Colon (tissue), 2 donors: Measurements from ENCODE around the gene CCDC33.

Source experiments
- FAIRE-seq: peaks from 2 replicates; lab custom pipeline; 2012; peaks lifted over from hg19 to GRCh38; lab: Jason Lieb, UNC
- donor health status: control.
- donor health status: control.

The CCDC33 gene

DNA sequence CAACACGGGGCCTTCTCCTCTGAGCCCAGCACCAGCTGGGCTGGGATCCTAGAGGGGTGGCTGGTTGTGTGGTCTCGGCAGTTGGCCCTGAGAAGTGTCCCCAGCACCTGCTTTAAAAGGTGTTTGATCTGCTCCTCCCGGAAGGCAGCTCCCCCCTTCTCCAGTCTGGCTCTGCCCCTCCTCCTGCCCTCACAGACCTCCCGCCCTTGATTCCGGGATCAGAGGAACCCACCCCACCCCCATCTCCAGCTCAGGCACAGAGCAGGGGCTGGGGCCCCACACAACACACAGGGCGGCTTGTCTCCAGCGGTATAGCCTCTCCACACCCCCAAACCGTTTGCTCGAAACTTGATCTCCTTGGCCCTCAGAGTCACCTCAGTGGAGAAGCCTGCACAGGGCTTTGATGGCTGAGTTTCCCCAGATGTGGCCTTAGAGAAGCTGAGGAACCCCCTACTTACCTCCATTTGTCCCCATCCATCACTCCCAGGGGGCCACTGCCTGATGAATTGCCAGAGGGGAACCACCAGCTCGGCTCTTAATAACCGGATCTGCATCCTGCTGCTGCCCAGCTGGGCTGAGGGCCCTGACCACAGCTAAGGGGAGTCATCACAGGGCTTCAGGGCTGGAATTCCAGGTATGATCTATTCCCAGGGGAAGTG is 27.1 kb upstream of the CCDC33 start:
- no peak for FAIRE-seq

DNA sequence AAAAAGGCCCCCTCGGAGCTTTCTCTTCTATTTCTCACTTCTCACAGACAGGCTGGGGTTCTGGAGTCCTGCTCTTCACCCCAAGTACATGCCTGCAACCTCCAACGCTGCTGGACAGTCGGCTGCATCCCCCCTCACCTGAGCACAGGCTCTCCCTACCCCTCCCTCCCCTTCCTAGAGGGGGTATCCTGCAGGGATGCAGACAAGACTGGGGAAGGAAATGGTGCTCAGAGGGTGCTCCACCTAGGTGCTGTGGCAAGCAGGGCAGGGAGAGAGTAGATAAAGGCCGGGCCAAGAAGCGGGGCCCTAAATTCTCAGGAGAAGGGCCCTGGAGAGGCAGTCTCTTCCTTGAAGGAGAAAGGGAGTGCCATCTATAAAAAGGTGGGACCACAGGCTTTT is 26.6 kb upstream of the CCDC33 start:
- FAIRE-seq, result no peak

DNA sequence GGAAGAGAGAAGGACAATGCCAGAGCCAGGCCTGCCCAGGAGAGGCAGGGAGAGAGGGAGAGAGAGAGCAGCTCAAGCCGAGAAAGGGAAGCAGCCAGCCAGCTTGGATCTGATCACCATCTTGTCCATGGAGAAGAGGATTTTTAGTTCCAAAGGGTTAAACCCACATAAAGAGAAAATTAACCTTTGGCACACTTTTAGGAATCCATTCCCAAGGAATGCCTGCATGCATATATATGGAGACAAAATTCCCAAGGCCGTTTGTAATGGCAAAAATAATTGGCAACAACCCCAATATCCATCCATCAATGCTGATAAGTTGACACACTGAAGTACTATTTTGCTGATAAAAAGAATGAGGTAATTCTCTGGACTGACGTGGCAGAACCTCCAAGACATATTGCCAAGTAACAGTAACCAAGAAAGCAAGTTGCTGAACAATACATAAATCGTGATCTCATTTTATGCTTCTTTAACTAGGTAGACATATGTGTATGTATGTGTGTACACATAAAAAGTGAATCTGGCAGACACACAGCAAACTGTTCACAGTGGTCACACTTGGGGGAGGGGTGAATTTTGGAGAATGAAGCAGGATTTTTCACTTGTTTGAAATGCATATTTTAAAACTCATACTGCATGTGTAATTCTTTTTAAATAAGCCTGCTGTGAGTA is 26.0 kb upstream of the CCDC33 start:
- no peak for FAIRE-seq

DNA sequence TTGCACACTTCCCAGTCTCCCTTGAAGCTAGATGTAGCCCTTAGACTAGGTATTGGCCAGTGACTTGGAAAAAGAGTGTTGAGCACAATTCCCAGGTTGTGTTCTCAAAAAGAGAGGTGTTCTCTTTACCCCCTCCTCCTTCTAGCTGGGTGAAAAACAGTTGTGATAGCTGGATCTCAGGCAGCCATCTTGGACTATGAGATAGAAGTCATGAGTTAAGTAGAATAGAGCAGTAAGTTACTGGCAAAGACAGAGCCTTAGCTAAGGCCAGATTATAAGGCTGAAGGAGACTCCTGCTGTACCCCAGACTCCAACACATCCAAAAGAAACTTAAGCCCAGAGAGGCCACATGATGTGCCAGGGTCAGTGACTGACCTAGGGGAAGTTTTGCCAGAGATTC is 25.4 kb upstream of the CCDC33 start:
- FAIRE-seq, result no peak

DNA sequence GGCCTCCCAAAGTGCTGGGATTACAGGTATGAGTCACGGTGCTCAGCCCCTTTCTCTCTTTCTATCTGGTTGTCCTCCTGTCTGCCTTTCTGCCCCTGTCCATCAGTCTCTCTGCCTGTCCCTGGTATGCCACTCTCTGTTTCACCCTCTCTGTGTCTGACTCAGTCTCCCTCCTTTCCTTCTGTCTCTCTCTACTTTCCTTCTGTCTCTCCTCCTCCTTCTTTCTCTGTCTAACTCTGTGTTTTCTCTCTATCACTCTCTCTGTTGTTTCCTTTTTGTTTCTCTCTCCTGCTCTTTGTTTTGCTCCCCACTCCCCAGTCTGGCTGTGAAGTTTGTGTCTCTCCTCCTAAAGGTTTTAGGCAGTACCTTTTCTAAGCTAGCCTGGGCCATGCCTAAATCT is 24.5 kb upstream of the CCDC33 start:
- FAIRE-seq, result no peak

DNA sequence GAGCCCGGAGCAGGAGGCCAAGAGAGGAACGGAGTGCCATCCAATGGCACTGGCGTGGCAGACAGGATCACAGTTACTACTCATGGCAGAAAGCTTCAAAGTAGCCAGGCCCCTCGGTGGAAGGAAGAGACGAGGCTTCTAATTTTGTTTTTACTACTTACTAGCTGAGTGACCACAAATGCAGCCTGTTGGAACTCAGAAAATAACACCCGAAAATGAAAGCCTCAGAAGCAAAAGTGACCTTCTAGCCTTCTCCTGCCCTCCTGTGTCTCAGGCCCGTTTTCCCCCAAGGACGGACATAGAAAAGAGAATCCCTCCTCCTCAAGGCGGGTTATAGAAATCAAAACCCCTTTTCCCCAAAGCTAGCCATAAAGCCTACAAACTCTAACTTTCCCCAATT is 23.6 kb upstream of the CCDC33 start:
- no peak for FAIRE-seq

DNA sequence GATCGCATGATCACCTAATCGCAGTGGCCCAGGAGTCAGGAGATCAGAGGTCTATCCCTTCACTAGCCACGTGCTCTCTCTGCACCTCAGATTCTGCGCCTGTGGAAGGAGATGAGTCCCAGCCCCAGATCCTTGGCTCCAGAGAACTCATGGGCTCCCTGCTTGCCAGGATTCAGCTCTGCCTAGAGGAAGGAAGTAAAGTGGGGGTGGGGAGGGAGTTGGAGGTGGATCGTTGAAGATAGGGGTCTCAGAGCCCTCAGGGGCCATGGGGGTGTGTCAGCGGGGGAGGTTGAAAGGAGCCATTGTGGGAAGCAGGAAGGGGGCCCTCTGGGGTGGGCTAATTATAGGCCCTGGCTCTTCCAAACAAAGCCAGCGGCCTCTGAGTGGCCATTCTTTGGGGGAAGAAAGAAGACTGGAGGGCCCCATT is 22.3 kb upstream of the CCDC33 start:
- no peak for FAIRE-seq

DNA sequence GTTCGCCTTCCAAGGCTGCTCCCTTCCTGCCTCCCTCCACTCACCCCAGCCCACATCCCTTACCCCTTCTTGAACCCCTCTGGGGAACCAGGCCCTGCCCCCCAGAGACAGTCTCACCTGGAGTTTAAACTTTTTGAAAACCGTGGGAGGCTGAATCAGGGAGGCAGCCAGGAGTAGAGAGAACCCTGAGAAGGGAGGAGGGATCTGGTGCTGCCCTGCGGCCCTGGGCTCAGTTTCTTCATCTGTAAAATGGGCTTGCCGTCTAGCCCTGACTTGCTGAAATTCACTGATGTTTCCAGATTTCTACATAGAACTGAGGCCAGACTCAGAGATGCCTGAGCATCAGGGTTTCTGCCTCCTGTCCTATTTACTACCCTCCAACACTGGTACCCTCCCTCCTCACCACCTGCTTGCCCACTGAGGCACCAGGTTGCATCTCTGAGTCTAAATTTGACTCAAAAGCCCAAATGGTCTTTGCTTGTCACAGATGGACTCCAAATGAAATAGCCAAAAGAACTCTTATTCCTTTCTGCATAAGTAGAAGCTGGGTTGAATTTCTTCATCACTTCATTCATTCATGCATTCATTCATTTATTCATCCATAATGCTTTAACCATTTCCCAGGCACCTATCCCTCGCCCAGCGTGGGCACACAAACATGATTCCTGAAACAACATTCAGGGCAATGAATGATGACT is 21.7 kb upstream of the CCDC33 start:
- no peak for FAIRE-seq

DNA sequence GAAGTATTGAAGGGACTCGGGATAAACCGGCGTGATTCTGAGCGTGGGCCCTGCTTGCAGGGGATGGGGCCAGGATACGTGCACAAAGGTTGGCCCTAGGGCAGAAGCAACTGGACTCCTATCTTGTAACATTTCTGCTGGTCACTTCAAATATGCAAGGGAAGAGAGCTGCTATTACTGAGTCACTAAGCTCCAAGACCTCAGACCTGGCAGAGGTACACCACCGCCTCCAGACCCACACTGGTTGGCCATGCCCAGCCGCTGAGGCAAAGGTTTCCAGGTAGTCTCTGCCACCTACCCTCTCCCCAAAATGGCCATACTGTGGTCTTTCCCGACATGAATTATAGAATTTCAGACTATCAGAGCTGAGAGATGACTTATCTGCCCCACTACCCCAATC is 20.2 kb upstream of the CCDC33 start:
- FAIRE-seq, result no peak

DNA sequence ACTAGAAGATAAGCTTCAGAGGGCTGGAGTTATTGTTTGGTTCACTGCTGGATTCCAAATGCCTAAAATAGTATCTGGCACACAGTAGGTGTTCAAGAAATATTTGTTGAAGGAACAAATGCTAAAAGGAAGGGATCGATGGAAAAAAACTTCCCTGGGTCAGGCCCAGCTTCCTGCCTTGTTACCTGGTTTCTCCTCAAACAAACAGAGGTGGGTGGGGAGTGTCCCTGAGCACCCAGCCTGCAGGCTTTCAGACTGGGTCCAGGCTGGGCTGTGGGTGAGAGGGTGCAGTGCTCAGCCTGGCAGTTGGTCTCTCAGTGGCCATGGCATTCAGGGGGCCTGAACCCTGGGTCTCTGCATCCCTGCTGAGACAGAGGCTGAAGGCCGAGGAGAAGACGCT is 19.2 kb upstream of the CCDC33 start:
- FAIRE-seq, result no peak

DNA sequence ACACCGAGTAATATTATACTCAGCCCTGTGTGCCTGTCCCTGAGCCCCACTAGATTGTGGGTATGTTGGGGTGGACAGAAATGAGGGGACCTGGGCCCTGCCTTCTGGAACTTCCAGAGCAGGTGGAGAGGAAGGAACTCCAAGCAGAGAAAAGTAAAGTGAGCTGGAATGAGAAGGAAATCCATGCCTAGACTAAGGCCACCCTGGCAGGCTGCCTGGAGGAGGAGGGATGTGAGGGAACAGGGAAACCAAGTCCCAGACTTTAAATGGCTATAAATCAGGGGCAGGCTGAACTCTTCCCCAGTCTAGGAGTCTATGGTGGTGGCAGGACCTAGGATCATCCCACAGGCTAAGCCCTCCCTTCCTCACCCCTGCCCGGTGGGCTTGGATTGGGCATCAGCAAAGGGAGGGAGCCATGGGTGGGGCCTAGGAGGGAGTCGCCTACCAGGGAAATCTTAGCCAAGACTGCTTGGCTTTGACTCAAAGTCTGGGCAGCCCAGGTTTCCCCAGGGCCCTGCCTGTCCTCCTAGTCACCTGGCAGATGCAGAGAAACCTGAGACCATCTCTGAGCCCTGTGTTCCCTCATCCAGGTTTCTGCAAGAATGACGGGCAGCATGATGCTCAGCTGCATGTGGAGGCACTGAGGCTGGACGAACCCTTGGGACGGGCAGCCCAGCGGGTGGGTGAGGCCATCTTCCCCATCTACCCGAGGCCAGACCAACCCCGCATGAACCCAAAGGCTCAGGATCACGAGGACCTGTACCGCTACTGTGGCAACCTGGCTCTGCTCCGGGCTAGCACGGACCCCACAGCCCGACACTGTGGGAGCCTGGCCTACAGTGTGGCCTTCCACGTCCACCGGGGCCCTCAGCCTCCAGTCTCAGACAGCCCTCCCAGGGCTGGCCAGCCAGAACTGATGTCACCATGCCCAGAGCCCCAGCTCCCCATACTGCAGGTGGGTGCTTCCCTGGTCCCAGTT is 17.9 kb upstream of the CCDC33 start:
- FAIRE-seq, result no peak

DNA sequence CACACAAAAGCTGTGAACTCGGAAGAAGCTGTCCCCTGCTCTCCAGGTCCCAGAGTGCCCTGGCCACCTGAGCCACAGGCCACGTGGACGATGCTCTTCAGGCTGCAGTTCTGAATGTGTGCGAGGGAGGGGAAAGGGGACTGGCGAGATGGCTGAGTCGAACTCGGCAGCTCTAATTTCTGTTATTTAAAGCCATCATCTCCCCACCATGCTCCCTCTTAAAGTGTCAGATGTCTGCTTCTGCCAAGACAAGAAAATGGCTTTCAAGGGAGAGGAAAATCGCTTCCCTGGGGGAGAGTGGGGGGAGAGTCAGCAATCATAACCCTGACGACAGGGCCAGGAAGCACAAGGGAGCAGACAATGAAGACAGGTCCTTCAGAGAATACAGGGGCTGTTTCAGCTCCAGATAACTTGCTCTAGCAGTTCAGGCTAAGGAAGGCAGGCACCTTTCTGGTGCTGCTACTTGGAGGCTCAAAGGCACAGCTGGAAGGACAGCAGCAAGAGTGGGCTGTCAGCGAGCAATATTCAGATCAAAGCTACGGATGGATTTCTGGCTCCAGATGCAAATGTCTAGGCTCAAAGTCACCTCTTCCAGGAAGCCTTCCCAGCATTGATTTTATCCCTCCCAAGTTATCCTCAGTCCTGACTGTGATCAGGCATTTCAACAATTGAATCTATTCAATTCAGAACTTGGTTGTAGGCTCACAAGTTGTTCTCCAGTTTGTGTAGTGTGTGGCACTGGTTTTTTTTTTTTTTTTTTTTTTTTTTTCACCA is 15.5 kb upstream of the CCDC33 start:
- FAIRE-seq, result no peak

DNA sequence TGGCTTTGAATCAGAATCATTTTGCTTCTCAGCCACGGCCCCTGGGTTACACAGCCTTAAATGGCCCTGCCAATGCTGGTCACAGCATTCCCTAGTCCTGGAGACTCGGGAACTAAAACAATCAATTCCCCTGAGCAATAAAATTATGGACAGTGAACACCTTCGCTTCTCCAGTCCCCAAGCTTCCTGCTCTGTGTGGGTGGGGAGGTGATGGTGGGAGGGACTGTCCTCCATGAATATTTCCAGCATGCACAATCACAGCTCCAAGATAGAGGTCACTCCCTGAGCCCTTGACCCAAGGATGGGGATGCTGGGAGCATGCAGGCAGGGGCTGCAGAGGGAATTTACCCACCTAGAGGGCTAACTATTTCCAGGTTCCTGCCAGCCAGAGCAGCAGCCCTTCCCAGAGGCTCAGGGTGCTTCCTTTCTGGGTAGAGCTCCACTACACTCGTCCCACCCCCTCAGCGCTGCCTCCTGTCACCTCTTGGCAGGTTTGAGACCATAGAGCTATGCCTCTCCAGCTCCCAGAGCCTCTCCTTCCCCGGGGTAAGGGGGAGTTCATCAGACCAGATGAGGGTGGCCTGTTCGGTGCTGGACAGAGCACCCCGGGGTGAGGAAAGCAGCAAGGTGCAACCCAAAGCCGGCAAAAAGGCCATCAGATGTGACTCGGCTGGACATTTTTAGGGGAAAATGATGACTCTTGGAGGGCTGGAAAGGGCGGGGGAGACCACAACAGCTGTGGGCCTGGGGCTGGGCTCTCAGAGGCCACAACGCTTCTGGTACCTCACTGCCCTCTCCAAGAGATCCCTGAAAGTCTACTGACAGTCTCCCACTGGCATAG is 14.5 kb upstream of the CCDC33 start:
- FAIRE-seq, result no peak

DNA sequence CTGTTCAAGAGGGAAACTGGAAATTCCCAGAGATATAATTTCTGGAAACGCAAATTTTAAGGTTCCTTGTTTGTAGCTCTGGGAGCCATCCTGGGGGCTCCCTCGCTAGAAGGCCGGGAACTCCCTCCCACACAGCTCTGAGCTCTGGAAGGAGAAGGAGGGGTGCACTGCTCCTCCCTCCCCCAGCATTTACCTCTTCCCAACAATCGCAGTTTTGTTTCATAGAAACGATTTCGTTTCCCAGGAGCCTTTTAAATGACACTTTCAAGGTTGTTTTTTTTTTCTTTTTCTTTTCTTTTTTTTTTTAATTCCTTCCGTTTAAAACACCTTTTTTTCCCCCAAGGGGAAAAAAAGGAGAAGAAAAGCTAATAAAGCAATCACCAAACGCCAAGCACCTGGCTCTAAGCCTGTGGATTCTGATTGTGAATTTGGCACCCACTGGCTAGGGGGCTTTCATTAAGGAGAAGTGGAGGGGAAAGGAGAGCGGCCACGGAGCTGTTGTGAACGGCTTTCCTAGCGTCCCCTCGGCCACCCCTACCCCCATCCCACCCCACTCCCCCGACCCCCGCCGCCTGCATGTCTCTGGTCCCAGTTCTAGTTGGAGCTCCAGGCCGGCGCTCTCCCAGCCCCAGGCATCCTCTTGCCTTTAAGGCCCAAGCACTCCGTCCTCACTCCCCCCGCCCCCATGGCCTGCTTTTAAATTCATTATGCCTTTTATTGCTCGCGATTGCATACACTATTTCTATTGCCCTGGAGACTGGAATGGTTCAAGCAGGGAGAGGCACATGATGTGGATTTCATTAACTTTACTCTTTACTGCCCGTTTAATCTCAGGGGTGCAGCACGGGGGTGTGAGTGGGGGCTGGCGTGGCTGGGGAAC is 13.6 kb upstream of the CCDC33 start:
- FAIRE-seq, result no peak

DNA sequence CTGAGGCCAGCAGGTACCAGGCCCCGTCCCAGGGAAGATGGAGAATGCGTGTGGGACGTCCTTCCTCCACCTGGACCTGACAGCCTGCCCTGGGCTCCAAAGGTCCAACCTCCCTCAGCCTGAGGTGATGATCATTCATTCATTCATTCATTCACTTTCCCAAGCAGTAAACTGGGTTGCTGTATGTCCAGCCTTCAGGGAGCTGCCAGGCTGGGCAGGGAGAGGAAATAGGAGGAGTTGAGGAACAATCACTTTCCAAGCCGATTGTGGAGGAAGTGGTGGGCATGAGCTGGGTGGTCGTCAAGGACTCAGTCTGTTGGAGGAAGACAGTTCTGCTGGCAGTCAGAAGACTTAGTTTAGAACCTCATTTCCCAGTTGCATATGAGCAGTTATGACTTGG is 10.2 kb upstream of the CCDC33 start:
- FAIRE-seq, result no peak

DNA sequence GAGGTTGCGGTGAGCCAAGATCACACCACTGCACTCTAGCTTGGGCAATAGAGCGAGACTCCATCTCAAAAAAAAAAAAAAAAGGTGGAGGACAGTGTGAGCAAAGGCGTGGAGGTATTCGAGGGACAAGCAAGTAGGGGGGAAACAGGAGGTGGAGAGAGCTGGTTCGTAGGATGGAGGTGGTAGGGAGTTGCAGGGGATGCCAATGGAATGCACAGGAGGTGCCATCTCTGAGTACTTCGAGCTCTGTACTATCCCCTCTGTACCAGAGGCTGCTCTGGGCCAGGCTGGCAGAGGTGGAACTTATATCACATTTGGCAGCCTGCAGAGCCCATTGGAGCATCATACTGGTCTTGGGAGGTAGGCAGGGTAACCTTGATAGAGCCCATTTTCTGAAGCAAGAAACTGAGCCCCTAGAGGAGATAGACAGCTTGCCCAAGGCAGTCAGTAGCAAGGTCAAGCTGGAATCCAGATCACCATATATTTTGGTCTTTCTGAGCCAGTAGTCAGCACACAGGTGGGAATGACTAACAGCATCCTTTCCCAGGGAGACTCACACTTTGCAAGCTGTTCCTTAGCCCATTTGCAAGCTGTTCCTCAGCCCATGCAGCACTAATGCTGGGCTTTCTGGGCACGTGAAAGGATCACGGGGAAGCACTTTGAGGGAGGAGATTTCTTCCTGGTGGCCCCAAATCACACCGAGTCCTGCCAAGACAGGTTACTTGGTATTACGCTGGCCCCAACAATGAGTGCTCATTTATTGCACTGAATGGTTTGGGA is 9.2 kb upstream of the CCDC33 start:
- FAIRE-seq, result no peak

DNA sequence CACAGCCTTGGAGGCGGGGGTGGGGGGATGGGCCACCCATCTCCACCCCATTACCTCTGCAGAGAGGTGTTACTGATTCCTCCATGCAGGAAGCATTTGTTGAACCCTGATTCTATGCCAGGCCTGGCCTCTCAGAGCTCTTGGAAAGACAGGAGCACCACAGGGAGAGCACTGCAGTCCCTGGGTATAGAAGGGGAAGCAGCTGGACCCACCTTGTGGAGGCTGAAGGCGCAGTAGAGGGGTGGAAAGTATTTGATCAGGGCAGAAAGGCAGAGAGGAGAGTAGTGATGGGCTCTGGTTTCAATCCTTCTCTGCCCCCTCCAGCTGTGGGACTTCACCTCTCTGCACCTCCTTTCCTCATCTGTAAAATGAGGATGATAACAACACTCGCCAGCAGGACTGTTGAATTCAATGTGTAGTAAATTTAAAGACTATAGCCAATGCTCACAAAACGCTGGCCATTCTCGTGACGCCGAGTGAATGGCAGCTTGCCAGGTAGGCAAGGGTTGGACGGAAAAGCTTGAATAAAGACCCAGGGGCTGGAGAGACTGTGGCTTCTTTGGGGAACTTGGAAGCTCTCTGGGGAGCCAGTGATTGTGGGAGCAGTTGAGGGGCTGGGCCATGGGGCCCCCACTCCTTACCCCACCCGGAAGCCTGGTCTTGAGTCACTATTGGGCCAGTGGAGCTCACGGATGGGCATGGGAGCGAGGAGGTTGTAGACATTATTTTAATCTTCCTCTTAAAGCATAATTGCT is 8.0 kb upstream of the CCDC33 start:
- no peak for FAIRE-seq

DNA sequence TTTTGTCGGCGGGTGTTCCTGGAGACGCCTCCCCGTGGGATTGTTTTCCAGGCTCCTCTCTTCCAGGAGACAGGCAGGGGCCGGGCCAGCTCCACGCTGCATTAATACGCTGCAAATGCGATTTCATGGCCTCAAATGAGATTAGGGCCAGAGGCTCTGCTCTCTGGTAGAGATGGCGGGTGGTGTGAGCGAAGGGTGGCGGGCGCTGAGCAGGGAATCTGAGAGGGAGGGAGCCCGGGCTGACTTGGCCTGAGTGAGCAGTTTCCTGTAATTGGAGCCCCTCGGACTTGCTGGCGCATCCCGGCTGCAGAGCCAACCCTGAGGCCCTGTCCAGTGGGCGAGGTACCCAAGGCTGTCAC is 7.4 kb upstream of the CCDC33 start:
- FAIRE-seq, result no peak
